ENCODE results near the gene KCNIP4.

KCNIP4 gene

DNA sequence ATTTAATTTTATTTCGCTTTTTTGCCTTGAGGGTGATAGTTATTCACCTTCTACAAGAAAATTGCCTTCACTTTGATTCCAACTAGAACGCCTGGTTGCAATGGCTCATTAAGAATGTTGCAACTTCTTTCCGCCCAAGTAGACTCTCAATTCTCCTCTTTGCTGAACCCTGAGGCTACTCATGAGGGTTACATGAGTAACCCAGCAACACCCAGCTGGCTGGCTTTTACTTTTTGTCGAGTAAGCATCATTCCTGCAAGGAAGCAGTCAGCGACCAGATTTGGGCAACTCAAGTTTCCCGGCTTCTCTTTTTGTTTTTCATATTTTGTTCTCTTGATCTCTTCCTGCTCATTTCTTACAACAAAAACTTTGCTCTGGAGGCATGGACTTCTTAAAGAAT lies 752.9 kb downstream of the KCNIP4 start:
- no peaks in the 10 kb centered on the region for H3K4me1 ChIP-seq (ENCODE audit: insufficient read depth, insufficient read length)
- no peaks in the 10 kb centered on the region for H3K36me3 ChIP-seq (ENCODE audit: insufficient read depth, insufficient read length, low read length)
- no peaks in the 10 kb centered on the region for H3K9me3 ChIP-seq (ENCODE audit: insufficient read depth, low read length)
- H3K9ac ChIP-seq (ENCODE audit: insufficient read length, low read depth): no peak overlapping the region
- TF ChIP-seq SUZ12 (IDR thresholded peaks at IDR 0.05; ENCODE audit: extremely low read depth, insufficient read depth, insufficient read length) (no peak), ZNF274 (IDR thresholded peaks at IDR 0.05; ENCODE audit: low read depth, low read length) (no peak), YY1 (IDR thresholded peaks at IDR 0.05; ENCODE audit: insufficient read depth, insufficient read length) (no peak)
- no peak overlapping the region for H3K4me3 ChIP-seq (ENCODE audit: insufficient read length, low read depth)
- DNase-seq (ENCODE audit: low read depth, low spot score): no peak
- H3K27me3 ChIP-seq (ENCODE audit: insufficient read depth, insufficient read length): no peaks in the 10 kb centered on the region

DNA sequence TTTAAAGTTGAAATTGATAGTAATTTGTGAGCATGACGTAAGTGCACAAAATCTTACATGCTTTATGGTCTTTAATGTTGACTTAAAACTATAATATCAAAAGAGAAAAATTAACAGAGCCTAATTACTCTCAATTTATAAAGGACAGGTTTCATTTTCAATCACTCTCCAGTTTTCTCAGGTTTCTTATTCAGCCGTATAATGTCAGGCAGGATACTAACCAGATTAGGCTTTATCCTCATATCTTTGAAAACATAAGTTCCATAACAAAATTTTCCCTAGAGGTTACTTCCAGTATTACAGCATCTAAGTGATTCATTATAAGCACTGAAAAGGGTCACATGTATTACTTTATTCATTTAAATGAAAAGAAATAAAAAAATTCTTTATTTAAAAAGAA lies 756.2 kb downstream of the KCNIP4 start:
- H3K9ac ChIP-seq (ENCODE audit: insufficient read length, low read depth): no peak overlapping the region
- TF ChIP-seq ZNF274 (IDR thresholded peaks at IDR 0.05; ENCODE audit: low read depth, low read length) (no peak), SUZ12 (IDR thresholded peaks at IDR 0.05; ENCODE audit: extremely low read depth, insufficient read depth, insufficient read length) (no peak), YY1 (IDR thresholded peaks at IDR 0.05; ENCODE audit: insufficient read depth, insufficient read length) (no peak)
- DNase-seq (ENCODE audit: low read depth, low spot score): no peak
- no peaks in the 10 kb centered on the region for H3K9me3 ChIP-seq (ENCODE audit: insufficient read depth, low read length)
- H3K27me3 ChIP-seq (ENCODE audit: insufficient read depth, insufficient read length): no peaks in the 10 kb centered on the region
- no peaks in the 10 kb centered on the region for H3K36me3 ChIP-seq (ENCODE audit: insufficient read depth, insufficient read length, low read length)
- no peaks in the 10 kb centered on the region for H3K4me1 ChIP-seq (ENCODE audit: insufficient read depth, insufficient read length)
- no peak overlapping the region for H3K4me3 ChIP-seq (ENCODE audit: insufficient read length, low read depth)

DNA sequence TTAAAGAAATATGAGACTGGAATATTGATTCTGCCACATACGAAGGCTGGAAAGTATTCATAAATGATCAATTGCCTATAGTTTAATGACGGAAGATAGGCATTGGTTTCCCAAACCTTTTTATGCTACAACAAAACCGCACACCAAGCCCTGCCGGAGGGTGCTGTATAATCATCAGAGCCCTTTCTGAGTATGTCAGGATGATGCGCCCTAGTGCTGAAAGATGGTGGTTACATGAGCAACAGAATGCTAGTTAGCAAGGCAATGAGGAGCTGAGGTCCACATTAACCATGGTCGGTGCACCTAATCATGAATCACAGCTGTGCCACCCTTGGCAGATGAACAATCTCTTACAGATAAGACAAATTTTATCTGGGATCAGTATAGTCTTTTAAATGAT lies 757.3 kb downstream of the KCNIP4 start:
- DNase-seq (ENCODE audit: low read depth, low spot score): no peak
- no peaks in the 10 kb centered on the region for H3K9me3 ChIP-seq (ENCODE audit: insufficient read depth, low read length)
- TF ChIP-seq YY1 (IDR thresholded peaks at IDR 0.05; ENCODE audit: insufficient read depth, insufficient read length) (no peak), ZNF274 (IDR thresholded peaks at IDR 0.05; ENCODE audit: low read depth, low read length) (no peak), SUZ12 (IDR thresholded peaks at IDR 0.05; ENCODE audit: extremely low read depth, insufficient read depth, insufficient read length) (no peak)
- H3K36me3 ChIP-seq (ENCODE audit: insufficient read depth, insufficient read length, low read length): no peaks in the 10 kb centered on the region
- no peaks in the 10 kb centered on the region for H3K27me3 ChIP-seq (ENCODE audit: insufficient read depth, insufficient read length)
- no peak overlapping the region for H3K9ac ChIP-seq (ENCODE audit: insufficient read length, low read depth)
- H3K4me3 ChIP-seq (ENCODE audit: insufficient read length, low read depth): no peak overlapping the region
- H3K4me1 ChIP-seq (ENCODE audit: insufficient read depth, insufficient read length): no peaks in the 10 kb centered on the region

DNA sequence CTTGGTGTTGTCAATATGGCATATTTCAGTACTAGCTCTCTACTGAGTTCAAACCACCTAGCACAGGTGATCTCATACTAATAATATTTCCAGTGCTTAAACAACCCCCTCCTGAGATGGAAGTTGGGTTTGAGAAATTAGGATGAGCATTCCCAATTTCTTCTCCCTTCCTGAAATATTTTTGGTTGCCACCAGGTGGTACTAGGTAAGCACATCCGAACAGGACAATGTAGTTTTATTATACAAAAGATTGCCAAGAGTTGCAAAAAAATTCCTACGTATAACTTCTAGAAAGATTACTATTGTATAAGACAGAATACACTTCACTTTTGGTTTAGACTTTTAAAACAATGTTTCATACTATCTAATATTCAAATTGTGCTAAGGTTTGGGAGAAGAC lies 763.8 kb downstream of the KCNIP4 start:
- TF ChIP-seq YY1 (IDR thresholded peaks at IDR 0.05; ENCODE audit: insufficient read depth, insufficient read length) (no peak), ZNF274 (IDR thresholded peaks at IDR 0.05; ENCODE audit: low read depth, low read length) (no peak), SUZ12 (IDR thresholded peaks at IDR 0.05; ENCODE audit: extremely low read depth, insufficient read depth, insufficient read length) (no peak)
- Histone ChIP-seq H3K9ac (ENCODE audit: insufficient read length, low read depth) (no peak overlapping the region), H3K9me3 (ENCODE audit: insufficient read depth, low read length) (no peaks in the 10 kb centered on the region), H3K4me1 (ENCODE audit: insufficient read depth, insufficient read length) (no peaks in the 10 kb centered on the region), H3K4me3 (ENCODE audit: insufficient read length, low read depth) (no peak overlapping the region), H3K36me3 (ENCODE audit: insufficient read depth, insufficient read length, low read length) (no peaks in the 10 kb centered on the region), H3K27me3 (ENCODE audit: insufficient read depth, insufficient read length) (no peaks in the 10 kb centered on the region)
- no peak for DNase-seq (ENCODE audit: low read depth, low spot score)

DNA sequence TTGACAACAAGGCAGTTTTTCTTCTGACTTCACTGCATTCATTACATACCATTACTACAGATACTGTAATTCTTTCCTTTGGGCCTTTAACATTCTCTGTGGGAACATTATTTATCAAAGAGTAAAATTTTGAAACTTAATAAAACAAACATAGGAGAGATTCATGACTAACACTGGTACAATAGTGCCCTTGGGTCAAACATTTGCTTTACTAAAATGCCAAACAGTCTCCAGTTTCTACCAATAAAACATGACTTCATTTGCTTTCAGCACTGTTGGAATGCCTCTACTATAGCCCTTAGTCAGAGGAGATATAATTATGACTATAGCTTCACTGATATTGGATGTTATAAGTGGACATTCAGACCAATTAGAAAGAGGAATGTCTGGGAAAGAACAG lies 766.9 kb downstream of the KCNIP4 start:
- H3K4me1 ChIP-seq (ENCODE audit: insufficient read depth, insufficient read length): no peaks in the 10 kb centered on the region
- no peaks in the 10 kb centered on the region for H3K27me3 ChIP-seq (ENCODE audit: insufficient read depth, insufficient read length)
- no peak overlapping the region for H3K4me3 ChIP-seq (ENCODE audit: insufficient read length, low read depth)
- TF ChIP-seq SUZ12 (IDR thresholded peaks at IDR 0.05; ENCODE audit: extremely low read depth, insufficient read depth, insufficient read length): no peak
- no peak for TF ChIP-seq ZNF274 (IDR thresholded peaks at IDR 0.05; ENCODE audit: low read depth, low read length)
- no peak for TF ChIP-seq YY1 (IDR thresholded peaks at IDR 0.05; ENCODE audit: insufficient read depth, insufficient read length)
- no peak for DNase-seq (ENCODE audit: low read depth, low spot score)
- no peaks in the 10 kb centered on the region for H3K9me3 ChIP-seq (ENCODE audit: insufficient read depth, low read length)
- H3K9ac ChIP-seq (ENCODE audit: insufficient read length, low read depth): no peak overlapping the region
- no peaks in the 10 kb centered on the region for H3K36me3 ChIP-seq (ENCODE audit: insufficient read depth, insufficient read length, low read length)

DNA sequence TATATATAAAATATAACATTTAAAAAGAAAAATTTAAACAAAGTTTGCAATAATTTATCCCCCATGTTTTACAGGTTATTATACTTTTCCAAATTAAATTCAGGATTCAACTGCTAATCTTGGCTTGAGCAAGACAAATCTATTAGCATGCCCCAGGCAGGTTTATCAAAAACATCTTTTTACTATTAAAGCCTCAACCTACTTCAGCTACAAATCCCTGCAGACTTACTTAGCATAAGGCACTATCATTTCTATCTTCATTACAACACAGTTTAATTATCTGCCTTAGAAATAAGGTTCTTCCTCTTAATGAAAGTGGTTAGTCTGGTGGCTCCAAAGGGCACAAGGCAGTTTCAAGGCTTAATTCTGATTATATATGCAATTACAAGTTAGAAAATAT lies 770.7 kb downstream of the KCNIP4 start:
- Histone ChIP-seq H3K9ac (ENCODE audit: insufficient read length, low read depth) (no peak overlapping the region), H3K36me3 (ENCODE audit: insufficient read depth, insufficient read length, low read length) (no peaks in the 10 kb centered on the region), H3K4me3 (ENCODE audit: insufficient read length, low read depth) (no peak overlapping the region), H3K4me1 (ENCODE audit: insufficient read depth, insufficient read length) (no peaks in the 10 kb centered on the region), H3K9me3 (ENCODE audit: insufficient read depth, low read length) (no peaks in the 10 kb centered on the region), H3K27me3 (ENCODE audit: insufficient read depth, insufficient read length) (no peaks in the 10 kb centered on the region)
- no peak for DNase-seq (ENCODE audit: low read depth, low spot score)
- TF ChIP-seq ZNF274 (IDR thresholded peaks at IDR 0.05; ENCODE audit: low read depth, low read length) (no peak), YY1 (IDR thresholded peaks at IDR 0.05; ENCODE audit: insufficient read depth, insufficient read length) (no peak), SUZ12 (IDR thresholded peaks at IDR 0.05; ENCODE audit: extremely low read depth, insufficient read depth, insufficient read length) (no peak)

DNA sequence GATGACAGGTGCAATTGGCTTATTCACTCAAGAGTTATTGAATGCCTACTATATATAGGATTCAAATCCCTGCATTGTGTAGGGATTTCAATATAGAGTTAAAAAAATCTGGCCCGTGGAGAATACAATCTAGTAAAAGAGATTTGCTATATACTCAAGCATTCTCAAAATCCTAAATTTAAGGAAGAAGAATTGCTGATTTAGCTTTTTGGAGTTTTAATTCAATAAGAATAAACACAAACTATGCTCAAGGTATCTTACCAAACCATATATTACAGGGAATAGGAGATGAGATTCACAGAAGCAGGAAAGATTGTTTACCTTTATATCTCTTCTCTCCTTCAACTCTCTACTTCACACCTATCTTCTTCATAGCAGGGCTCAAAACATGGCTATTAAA lies 771.5 kb downstream of the KCNIP4 start:
- no peaks in the 10 kb centered on the region for H3K4me1 ChIP-seq (ENCODE audit: insufficient read depth, insufficient read length)
- H3K9ac ChIP-seq (ENCODE audit: insufficient read length, low read depth): no peak overlapping the region
- no peaks in the 10 kb centered on the region for H3K9me3 ChIP-seq (ENCODE audit: insufficient read depth, low read length)
- DNase-seq (ENCODE audit: low read depth, low spot score): no peak
- H3K36me3 ChIP-seq (ENCODE audit: insufficient read depth, insufficient read length, low read length): no peaks in the 10 kb centered on the region
- TF ChIP-seq ZNF274 (IDR thresholded peaks at IDR 0.05; ENCODE audit: low read depth, low read length) (no peak), YY1 (IDR thresholded peaks at IDR 0.05; ENCODE audit: insufficient read depth, insufficient read length) (no peak), SUZ12 (IDR thresholded peaks at IDR 0.05; ENCODE audit: extremely low read depth, insufficient read depth, insufficient read length) (no peak)
- H3K4me3 ChIP-seq (ENCODE audit: insufficient read length, low read depth): no peak overlapping the region
- H3K27me3 ChIP-seq (ENCODE audit: insufficient read depth, insufficient read length): no peaks in the 10 kb centered on the region

DNA sequence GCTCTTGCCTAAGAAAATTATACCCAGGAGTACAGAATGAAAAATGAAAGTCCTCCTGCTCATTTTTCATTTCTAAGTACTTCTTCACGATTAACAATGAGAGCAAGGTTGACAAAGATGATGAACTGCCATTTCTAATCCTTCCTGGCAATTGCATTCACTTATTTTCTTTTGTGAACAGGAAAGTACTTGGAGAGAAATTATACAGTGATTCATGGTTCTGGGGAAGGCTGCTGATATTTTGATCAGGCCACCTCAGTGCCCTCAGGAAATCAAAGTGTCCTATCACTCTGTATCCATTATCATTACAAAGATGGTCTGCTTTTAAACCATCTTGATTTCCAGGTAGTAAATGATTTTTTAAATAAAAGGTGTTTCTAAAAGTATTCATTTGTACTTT lies 780.9 kb downstream of the KCNIP4 start:
- no peak overlapping the region for H3K9ac ChIP-seq (ENCODE audit: insufficient read length, low read depth)
- no peaks in the 10 kb centered on the region for H3K27me3 ChIP-seq (ENCODE audit: insufficient read depth, insufficient read length)
- no peaks in the 10 kb centered on the region for H3K36me3 ChIP-seq (ENCODE audit: insufficient read depth, insufficient read length, low read length)
- no peaks in the 10 kb centered on the region for H3K9me3 ChIP-seq (ENCODE audit: insufficient read depth, low read length)
- H3K4me3 ChIP-seq (ENCODE audit: insufficient read length, low read depth): no peak overlapping the region
- DNase-seq (ENCODE audit: low read depth, low spot score): no peak
- H3K4me1 ChIP-seq (ENCODE audit: insufficient read depth, insufficient read length): no peaks in the 10 kb centered on the region
- TF ChIP-seq SUZ12 (IDR thresholded peaks at IDR 0.05; ENCODE audit: extremely low read depth, insufficient read depth, insufficient read length): no peak
